Measurements from ENCODE around the gene FAM193A.
"Not testable (repeated sequence)": the region's sequence is repeated elsewhere in the genome, so short reads cannot be mapped to it uniquely, and the experiment has no call there.

Gene FAM193A

GRCh38 chr4:2536193-2537010, at the start of gene FAM193A:
TSS of gene FAM193A (plus strand) at chr4:2536647. CDS start at chr4:2536916, 269 bp downstream.
- DNase-seq (ENCODE audit: low read depth) = peak; percentile 99

- no peak for DNase-seq (ENCODE audit: low read depth)
Measured at GRCh38 chr4:2486981-2487380, 49.5 kb upstream of the FAM193A start.

- no peak for DNase-seq (ENCODE audit: low read depth)
Measured at GRCh38 chr4:2487632-2488031, 48.8 kb upstream of the FAM193A start.

DNA sequence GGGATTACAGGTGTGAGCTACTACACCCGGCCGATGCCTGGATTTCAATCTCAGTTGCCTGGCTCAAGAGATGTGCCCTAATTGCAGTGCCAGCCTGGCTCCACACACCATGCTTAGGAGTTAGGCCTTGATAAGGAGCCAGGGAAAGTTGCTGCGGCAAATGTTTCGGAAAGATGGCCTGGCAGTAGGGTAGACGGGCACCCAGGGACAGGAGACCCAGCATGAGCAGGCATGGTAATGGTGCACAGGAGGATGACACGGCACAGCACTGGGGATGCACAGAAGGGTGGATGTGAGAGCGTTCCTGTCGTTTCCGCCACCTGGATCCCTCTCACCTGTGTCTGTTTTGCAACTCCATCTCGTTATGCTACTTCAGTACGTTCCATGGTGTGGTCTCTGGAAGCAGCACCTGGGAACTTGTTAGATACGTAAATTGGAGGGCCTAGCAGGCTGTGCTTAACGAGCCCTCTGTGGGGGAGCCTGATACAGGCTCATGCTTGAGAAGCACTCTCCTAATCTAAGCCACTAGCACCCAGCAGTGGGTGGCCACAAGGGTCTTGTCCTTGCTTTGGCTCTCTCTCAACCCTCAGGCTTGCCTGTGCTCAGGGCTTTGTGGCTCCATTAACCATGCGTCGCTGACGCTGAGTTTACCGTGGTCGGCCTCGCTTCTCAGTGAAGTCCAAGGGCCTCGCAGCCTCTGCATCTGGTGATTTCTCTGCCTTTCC, 47.2 kb upstream of the FAM193A start:
- no peak for DNase-seq (ENCODE audit: low read depth)

- DNase-seq (ENCODE audit: low read depth) = no peak
Measured at GRCh38 chr4:2489841-2490552, 46.5 kb upstream of the FAM193A start.

- no peak for DNase-seq (ENCODE audit: low read depth)
Measured at GRCh38 chr4:2492970-2493369, 43.5 kb upstream of the FAM193A start.

GRCh38 chr4:2494992-2495391, 41.5 kb upstream of the FAM193A start:
- DNase-seq (ENCODE audit: low read depth) = no peak

DNA sequence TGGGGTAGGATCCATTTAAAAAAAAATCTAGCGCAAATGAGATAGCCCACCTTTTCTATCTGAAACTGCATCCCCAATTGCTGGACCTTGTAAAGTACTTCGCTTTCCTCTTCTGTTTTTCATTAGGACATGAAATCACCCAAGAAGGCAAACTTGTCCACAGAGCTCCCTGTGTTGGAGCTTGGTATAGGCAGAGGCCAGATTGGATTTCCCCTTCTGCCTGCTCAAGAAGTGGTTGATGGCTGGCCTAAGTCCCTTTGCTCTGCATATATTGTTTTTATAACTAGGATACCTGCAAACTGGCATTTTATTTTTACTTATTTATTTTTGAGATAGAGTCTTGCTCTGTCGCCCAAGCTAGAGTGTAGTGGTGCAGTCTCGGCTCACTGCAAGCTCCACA, 39.1 kb upstream of the FAM193A start:
- DNase-seq (ENCODE audit: low read depth) = no peak

DNA sequence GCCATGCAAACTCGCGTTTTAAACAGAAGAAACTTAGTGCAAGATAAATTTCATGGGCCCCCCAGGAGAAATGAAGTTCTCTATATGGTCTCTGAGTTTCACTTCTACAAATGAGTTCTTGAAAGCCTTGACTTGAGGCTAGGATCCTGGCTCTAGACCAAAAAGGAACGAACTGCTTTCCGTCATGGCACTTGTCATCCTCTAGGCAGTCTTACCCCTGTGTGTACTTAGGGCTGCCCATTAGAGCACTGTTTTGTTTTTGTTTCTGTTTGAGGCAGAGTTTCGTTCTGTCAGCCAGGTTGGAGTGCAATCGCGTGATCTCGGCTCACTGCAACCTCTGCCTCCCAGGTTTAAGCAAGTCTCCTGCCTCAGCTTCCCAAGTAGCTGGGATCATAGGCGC, 38.5 kb upstream of the FAM193A start:
- no peak for DNase-seq (ENCODE audit: low read depth)

GRCh38 chr4:2500547-2500946, 35.9 kb upstream of the FAM193A start:
- DNase-seq (ENCODE audit: low read depth) = no peak

DNA sequence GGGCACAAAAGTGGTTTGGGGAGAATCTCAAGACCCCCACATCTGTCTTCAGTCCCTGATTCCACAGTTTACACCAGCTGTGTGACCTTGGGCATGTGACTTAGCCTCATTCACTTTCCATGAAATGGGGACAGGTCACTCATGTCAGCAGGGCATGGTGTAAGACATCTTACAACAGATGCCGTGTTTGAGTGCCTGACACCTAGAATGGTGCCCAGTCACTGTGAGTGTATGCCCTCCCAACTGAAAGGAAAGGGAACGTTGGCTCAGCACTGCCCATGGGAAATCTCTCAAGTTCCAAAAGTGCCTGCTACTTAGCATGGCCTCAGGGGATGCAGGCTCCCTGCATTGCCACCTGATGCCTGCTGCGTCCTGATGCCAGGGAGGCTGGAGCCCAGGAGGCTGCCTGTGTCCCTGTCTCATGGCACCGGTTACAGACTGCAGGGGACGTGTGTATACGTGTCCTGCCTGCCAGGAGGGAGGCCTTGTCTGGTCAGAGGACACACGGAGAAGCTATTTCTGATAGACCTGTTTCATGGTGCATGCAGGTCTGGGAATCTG, 35.3 kb upstream of the FAM193A start:
- DNase-seq (ENCODE audit: low read depth) = no peak

- no peak for DNase-seq (ENCODE audit: low read depth)
Measured at GRCh38 chr4:2503809-2504208, 32.6 kb upstream of the FAM193A start.

- no peak for DNase-seq (ENCODE audit: low read depth)
Measured at GRCh38 chr4:2507259-2507658, 29.2 kb upstream of the FAM193A start.

GRCh38 chr4:2507855-2508254, 28.6 kb upstream of the FAM193A start:
- no peak for DNase-seq (ENCODE audit: low read depth)

GRCh38 chr4:2510351-2511259, 25.8 kb upstream of the FAM193A start:
- no peak for DNase-seq (ENCODE audit: low read depth)

DNA sequence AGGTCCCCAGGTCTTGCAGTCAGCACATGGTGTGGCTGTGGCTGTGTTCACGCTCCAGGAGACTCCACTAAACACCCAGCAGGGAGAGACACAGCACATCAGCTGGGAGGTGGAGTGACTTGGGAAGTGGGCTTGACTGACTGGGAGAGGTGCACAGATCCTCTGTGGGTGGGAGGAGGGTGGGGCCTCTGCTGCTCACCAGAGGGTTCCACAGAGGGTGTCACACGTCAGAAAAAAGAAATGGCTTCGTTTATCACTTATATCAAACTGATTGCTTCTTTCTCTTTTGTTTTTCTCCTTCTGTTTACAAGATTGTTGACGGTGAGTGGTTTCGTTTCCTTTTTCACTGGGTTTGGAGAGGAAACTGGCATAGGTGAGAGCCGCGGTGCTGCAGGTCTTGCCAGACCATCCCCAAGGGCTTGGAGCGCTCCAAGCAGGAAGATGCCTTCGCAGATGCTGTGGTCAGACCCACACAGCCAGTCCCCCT, 24.8 kb upstream of the FAM193A start:
- no peak for DNase-seq (ENCODE audit: low read depth)

GRCh38 chr4:2512396-2513135, 23.9 kb upstream of the FAM193A start:
- DNase-seq (ENCODE audit: low read depth) = no peak

DNA sequence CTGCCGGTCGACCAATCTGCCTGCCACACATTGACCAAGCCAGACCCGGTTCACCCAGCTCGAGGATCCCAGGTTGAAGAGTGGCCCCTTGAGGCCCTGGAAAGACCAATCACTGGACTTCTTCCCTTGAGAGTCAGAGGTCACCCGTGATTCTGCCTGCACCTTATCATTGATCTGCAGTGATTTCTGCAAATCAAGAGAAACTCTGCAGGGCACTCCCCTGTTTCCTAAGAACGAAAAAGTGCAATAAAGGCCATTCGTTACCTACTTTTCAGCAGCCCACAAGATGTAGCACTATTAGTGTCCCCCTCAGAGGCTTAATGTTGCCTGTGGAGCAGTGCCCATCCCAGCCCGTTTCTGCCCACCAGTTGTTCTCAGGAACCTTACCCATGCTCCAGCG, 22.3 kb upstream of the FAM193A start:
- DNase-seq (ENCODE audit: low read depth) = not testable (repeated sequence)

GRCh38 chr4:2514944-2515343, 21.5 kb upstream of the FAM193A start:
- DNase-seq (ENCODE audit: low read depth) = not testable (repeated sequence)

- DNase-seq (ENCODE audit: low read depth) = no peak
Measured at GRCh38 chr4:2515830-2516550, 20.5 kb upstream of the FAM193A start.
